Fibroblast of lung (primary cell): Measurements from ENCODE around the gene CCDC157. TPM values are rescaled to one million over a fixed set of nuclear protein-coding genes. Genes with fewer than 3 reads are reported as not detected.

ENCODE experiments used
- DNase-seq, 2 donors: peaks; one replicate each; pipeline versions ENCODE4 v3.0.0 to v3.0.0-alpha.2; 2010; ENCODE audit warnings: low read depth in 2 of 2
- H2AFZ ChIP-seq: 2 replicates; pipeline ENCODE4 v1.5.1; 2012; ENCODE audit warnings: low read length, control low read depth, inconsistent platforms
- H3K27ac ChIP-seq: 2 replicates; pipeline ENCODE4 v1.5.1; 2011; ENCODE audit warnings: low read length, control low read depth; ENCODE audit not compliant: insufficient read depth
- H3K27me3 ChIP-seq: 2 replicates; pipeline ENCODE4 v1.5.1; 2011; ENCODE audit warnings: mild to moderate bottlenecking, low read length; ENCODE audit not compliant: control insufficient read depth, insufficient read depth
- H3K36me3 ChIP-seq: 2 replicates; pipeline ENCODE4 v1.5.1; 2011; ENCODE audit warnings: low read length; ENCODE audit not compliant: control insufficient read depth, insufficient read depth
- H3K4me1 ChIP-seq: 2 replicates; pipeline ENCODE4 v1.5.1; 2011; ENCODE audit warnings: low read length; ENCODE audit not compliant: control insufficient read depth, insufficient read depth; ENCODE audit errors: extremely low read depth
- H3K4me2 ChIP-seq: 2 replicates; pipeline ENCODE4 v1.5.1; 2011; ENCODE audit warnings: low read length, control low read depth; ENCODE audit not compliant: insufficient read depth; ENCODE audit errors: extremely low read depth
- H3K4me3 ChIP-seq, 4 experiments: fragments of 200-600 bp in 1 of 4; sonication (generic) in 1 of 4; replicated peaks in 1 of 4; 2 replicates each; pipeline ENCODE4 v1.5.1; 2011 to 2016; ENCODE audit warnings: low read length in 4 of 4, low read depth in 3 of 4, mild to moderate bottlenecking in 3 of 4, control low read depth in 2 of 4, inconsistent platforms in 1 of 4, mixed read lengths in 1 of 4; ENCODE audit not compliant: insufficient read depth in 1 of 4; ENCODE audit errors: control extremely low read depth in 1 of 4
- H3K79me2 ChIP-seq: 2 replicates; pipeline ENCODE4 v1.5.1; 2012; ENCODE audit warnings: mild to moderate bottlenecking, low read length, inconsistent platforms; ENCODE audit not compliant: control insufficient read depth, insufficient read depth
- H3K9ac ChIP-seq: 2 replicates; pipeline ENCODE4 v1.5.1; 2011; ENCODE audit warnings: mild to moderate bottlenecking, low read length, control low read depth; ENCODE audit not compliant: insufficient read depth
- H3K9me3 ChIP-seq: 2 replicates; pipeline ENCODE4 v1.5.1; 2012; ENCODE audit warnings: low read depth, low read length; ENCODE audit not compliant: control insufficient read depth, insufficient read depth
- H4K20me1 ChIP-seq: 2 replicates; pipeline ENCODE4 v1.5.1; 2011; ENCODE audit warnings: low read length; ENCODE audit not compliant: control insufficient read depth, insufficient read depth; ENCODE audit errors: extremely low read depth
- CTCF ChIP-seq, 2 donors: IDR thresholded peaks in 1 of 2; conservative IDR thresholded peaks in 1 of 2; 1 replicate in 1 of 2; 2 replicates in 1 of 2; pipeline ENCODE4 v1.5.1; 2011 to 2012; ENCODE audit warnings: low read length in 2 of 2, control low read depth in 1 of 2, inconsistent platforms in 1 of 2, low read depth in 1 of 2, mild to moderate bottlenecking in 1 of 2
- EZH2 ChIP-seq: IDR thresholded peaks from 2 replicates; pipeline ENCODE4 v1.5.1; 2012; ENCODE audit warnings: low read length, control low read depth, mild to moderate bottlenecking; ENCODE audit errors: missing control alignments
- polyA plus RNA-seq, 2 donors: library from polyadenylated mRNA; depleted of rRNA in 1 of 2; stranded (reverse) in 1 of 2; unstranded in 1 of 2; fragments of >200 nt; gene quantifications; 2 replicates each; pipeline ENCODE4 v1.2.1, GENCODE V29; 2011 to 2012; ENCODE audit warnings: missing spikeins in 1 of 2
- total RNA-seq: library from RNA; depleted of rRNA; stranded (reverse); fragments of >200 nt; gene quantifications from 2 replicates; pipeline ENCODE4 v1.2.1, GENCODE V29; 2014

The CCDC157 gene
- total and polyA plus RNA-seq, 2 donors (not counting 1 experiment from before 2014, with no cell fraction given): 0.77 to 1.5 TPM

GRCh38 chr22:30372915-30373314, 16.1 kb downstream of the CCDC157 start:
- Histone ChIP-seq H3K79me2 (no peaks in the 10 kb centered on the region), H3K27me3 (no peaks in the 10 kb centered on the region), H3K36me3 (peaks cover 4% of the 10 kb centered on the region), H3K4me3 (no peak overlapping the region), H3K9ac (no peak overlapping the region), H3K9me3 (no peaks in the 10 kb centered on the region), H3K4me2 (no peak overlapping the region), H3K4me1 (no peaks in the 10 kb centered on the region), H4K20me1 (no peaks in the 10 kb centered on the region), H3K27ac (no peak overlapping the region), H2AFZ (no peak overlapping the region)
- no peak for DNase-seq
- TF ChIP-seq CTCF (conservative IDR thresholded peaks at IDR 0.05 in 1 of 2, IDR thresholded peaks at IDR 0.05 in 1 of 2; ENCODE audit: low read depth in 1 of 2, low read length in 2 of 2) (no peak), EZH2 (no peak)

- Histone ChIP-seq H3K9me3 (no peaks in the 10 kb centered on the region), H3K4me2 (no peak overlapping the region), H3K27ac (no peak overlapping the region), H3K4me3 (no peak overlapping the region), H3K36me3 (peaks cover 4% of the 10 kb centered on the region), H3K4me1 (no peaks in the 10 kb centered on the region), H4K20me1 (no peaks in the 10 kb centered on the region), H3K27me3 (no peaks in the 10 kb centered on the region), H3K79me2 (no peaks in the 10 kb centered on the region), H3K9ac (no peak overlapping the region), H2AFZ (no peak overlapping the region)
- no peak for DNase-seq
- no peak for TF ChIP-seq CTCF (conservative IDR thresholded peaks at IDR 0.05 in 1 of 2, IDR thresholded peaks at IDR 0.05 in 1 of 2; ENCODE audit: low read depth in 1 of 2, low read length in 2 of 2)
- no peak for TF ChIP-seq EZH2
These were observed 16.8 kb downstream of the CCDC157 start for GRCh38 chr22:30373331-30374325.

- H3K27ac ChIP-seq: no peak overlapping the region
- no peaks in the 10 kb centered on the region for H3K27me3 ChIP-seq
- no peak for TF ChIP-seq CTCF (conservative IDR thresholded peaks at IDR 0.05 in 1 of 2, IDR thresholded peaks at IDR 0.05 in 1 of 2; ENCODE audit: low read depth in 1 of 2, low read length in 2 of 2)
- no peak for TF ChIP-seq EZH2
- DNase-seq: no peak
- no peak overlapping the region for H3K4me3 ChIP-seq
- no peaks in the 10 kb centered on the region for H3K79me2 ChIP-seq
- H3K4me1 ChIP-seq: no peaks in the 10 kb centered on the region
- H2AFZ ChIP-seq: no peak overlapping the region
- no peak overlapping the region for H3K9ac ChIP-seq
- no peak overlapping the region for H3K4me2 ChIP-seq
- H3K36me3 ChIP-seq: peaks cover 4% of the 10 kb centered on the region
- H4K20me1 ChIP-seq: no peaks in the 10 kb centered on the region
- H3K9me3 ChIP-seq: no peaks in the 10 kb centered on the region
These were observed 18.6 kb downstream of the CCDC157 start for GRCh38 chr22:30375312-30375849.
